ENCODE measurements around the gene HMGB2. TPM values are rescaled to one million over a fixed set of nuclear protein-coding genes. Genes with fewer than 3 reads are reported as not detected.

HMGB2 gene
- total and polyA plus RNA-seq, 5 donors from 2014 or later = 210 to 438 (median 288) TPM

GRCh38 chr4:173282626-173283025, 51.5 kb downstream of the HMGB2 start:
- Histone ChIP-seq H3K27ac (ENCODE audit: insufficient read depth, low read length, poor library complexity, severe bottlenecking) (no peak overlapping the region), H3K27me3 (ENCODE audit: control insufficient read depth, insufficient read depth, low read length) (no peaks in the 10 kb centered on the region), H3K4me1 (ENCODE audit: control insufficient read depth, insufficient read depth, low read length, poor library complexity, severe bottlenecking) (no peaks in the 10 kb centered on the region), H3K4me3 (ENCODE audit: low read depth, low read length) (no peak overlapping the region), H3K36me3 (ENCODE audit: control insufficient read depth, insufficient read depth, low read length) (no peaks in the 10 kb centered on the region), H3K9me3 (ENCODE audit: control insufficient read depth in 2 of 2, low read length in 2 of 2) (peaks cover 0 to 3% of the 10 kb centered on the region in 2 experiments)
- ATAC-seq (ENCODE audit: low read depth in 2 of 2) = no peak
- no peak overlapping the region for H3K27ac Mint-ChIP-seq
- peaks cover 20% of the 10 kb centered on the region for H3K36me3 Mint-ChIP-seq
- peaks cover 0 to 31% (median 0%) of the 10 kb centered on the region in 7 donors for H3K9me3 Mint-ChIP-seq
- H3K27me3 Mint-ChIP-seq = no peaks in the 10 kb centered on the region
- no peak for DNase-seq
- no peak overlapping the region for H3K4me3 Mint-ChIP-seq
- peaks cover 0 to 11% (median 2%) of the 10 kb centered on the region in 4 donors for H3K4me1 Mint-ChIP-seq

DNA sequence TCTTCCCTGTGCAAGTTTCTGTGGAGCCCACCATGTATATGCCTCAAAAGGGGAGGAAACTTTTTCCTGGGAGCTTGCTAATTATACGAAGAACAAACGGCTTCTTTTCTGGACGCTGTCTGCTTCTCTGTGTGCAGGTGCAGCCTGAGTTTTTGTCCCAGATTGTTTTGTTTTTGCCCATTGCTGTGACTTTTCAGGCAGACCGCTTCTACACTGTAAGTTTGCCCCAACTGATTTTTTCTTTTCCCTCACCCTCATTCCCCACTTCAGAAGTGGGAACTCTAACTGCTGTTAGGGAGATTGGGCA, 51.9 kb downstream of the HMGB2 start:
- Histone ChIP-seq H3K27ac (ENCODE audit: insufficient read depth, low read length, poor library complexity, severe bottlenecking) (no peak overlapping the region), H3K36me3 (ENCODE audit: control insufficient read depth, insufficient read depth, low read length) (no peaks in the 10 kb centered on the region), H3K9me3 (ENCODE audit: control insufficient read depth in 2 of 2, low read length in 2 of 2) (peaks cover 0 to 3% of the 10 kb centered on the region in 2 experiments), H3K27me3 (ENCODE audit: control insufficient read depth, insufficient read depth, low read length) (no peaks in the 10 kb centered on the region), H3K4me3 (ENCODE audit: low read depth, low read length) (no peak overlapping the region), H3K4me1 (ENCODE audit: control insufficient read depth, insufficient read depth, low read length, poor library complexity, severe bottlenecking) (no peaks in the 10 kb centered on the region)
- DNase-seq (no peak), ATAC-seq (ENCODE audit: low read depth in 2 of 2) (no peak)
- Mint-ChIP-seq H3K27me3 (no peaks in the 10 kb centered on the region), H3K4me3 (no peak overlapping the region), H3K36me3 (peaks cover 20% of the 10 kb centered on the region), H3K27ac (no peak overlapping the region), H3K9me3 (peaks cover 0 to 28% (median 0%) of the 10 kb centered on the region in 7 donors), H3K4me1 (peaks cover 0 to 11% (median 4%) of the 10 kb centered on the region in 4 donors)

- H3K27ac ChIP-seq (ENCODE audit: insufficient read depth, low read length, poor library complexity, severe bottlenecking) = no peak overlapping the region
- H3K9me3 Mint-ChIP-seq = peaks cover 0 to 22% (median 0%) of the 10 kb centered on the region in 7 donors
- H3K27me3 Mint-ChIP-seq = no peaks in the 10 kb centered on the region
- H3K4me3 ChIP-seq (ENCODE audit: low read depth, low read length) = no peak overlapping the region
- no peaks in the 10 kb centered on the region for H3K36me3 ChIP-seq (ENCODE audit: control insufficient read depth, insufficient read depth, low read length)
- H3K4me1 ChIP-seq (ENCODE audit: control insufficient read depth, insufficient read depth, low read length, poor library complexity, severe bottlenecking) = no peaks in the 10 kb centered on the region
- H3K4me3 Mint-ChIP-seq = no peak overlapping the region
- DNase-seq = no peak
- no peak for ATAC-seq (ENCODE audit: low read depth in 2 of 2)
- peaks cover 20% of the 10 kb centered on the region for H3K36me3 Mint-ChIP-seq
- no peak overlapping the region for H3K27ac Mint-ChIP-seq
- H3K27me3 ChIP-seq (ENCODE audit: control insufficient read depth, insufficient read depth, low read length) = no peaks in the 10 kb centered on the region
- H3K9me3 ChIP-seq (ENCODE audit: control insufficient read depth in 2 of 2, low read length in 2 of 2) = peaks cover 0 to 3% of the 10 kb centered on the region in 2 experiments
- H3K4me1 Mint-ChIP-seq = peaks cover 0 to 11% (median 4%) of the 10 kb centered on the region in 4 donors
Measured at GRCh38 chr4:173281406-173282255, 52.5 kb downstream of the HMGB2 start.

Other genes starting within 250 kb of the HMGB2 start
- 13.8 TPM for gene GALNT7, start 165.5 kb downstream of the HMGB2 start, total RNA-seq
- gene GALNT7, start 165.5 kb downstream of the HMGB2 start, polyA plus RNA-seq = 10 to 100 TPM; 13.0 to 19.5 (median 15.4) TPM
- 8.4 TPM for gene SAP30, start 36.6 kb upstream of the HMGB2 start, total RNA-seq
- 10 to 100 TPM in 2 of 4 donors, 1 to 10 TPM in 2; 6.0 to 16.7 (median 9.3) TPM for gene SAP30, start 36.6 kb upstream of the HMGB2 start, polyA plus RNA-seq
- gene SCRG1, start 64.8 kb upstream of the HMGB2 start, total RNA-seq = not detected
- under 1 TPM in 2 of 4 donors, not detected in 2; 0.05 to 0.17 TPM for gene SCRG1, start 64.8 kb upstream of the HMGB2 start, polyA plus RNA-seq
- not detected for gene HAND2, start 195.9 kb upstream of the HMGB2 start, total RNA-seq
- not detected for gene HAND2, start 195.9 kb upstream of the HMGB2 start, polyA plus RNA-seq